ENCODE measurements around the gene SLC25A43.

Gene SLC25A43

DNA sequence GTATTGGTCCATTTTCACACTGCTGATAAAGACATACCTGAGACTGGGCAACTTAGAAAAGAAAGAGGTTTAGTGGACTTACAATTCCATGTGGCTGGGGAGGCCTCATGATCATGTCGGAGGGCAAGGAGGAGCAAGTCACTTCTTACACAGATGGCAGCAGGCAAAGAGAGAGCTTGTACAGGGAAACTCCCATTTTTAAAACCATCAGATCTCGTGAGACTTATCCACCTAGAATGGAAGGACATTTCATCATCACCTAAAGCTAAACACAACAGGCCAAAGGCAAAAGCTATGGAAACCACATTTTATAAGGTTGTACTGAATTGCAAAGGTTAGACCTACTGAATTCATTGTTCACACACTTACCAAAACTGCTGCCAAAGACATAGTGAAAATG is 6.0 kb upstream of the SLC25A43 start:
- Histone ChIP-seq H3K4me2 (ENCODE audit: low read depth, low read length) (no peak overlapping the region), H4K20me1 (ENCODE audit: insufficient read depth, low read length) (no peaks in the 10 kb centered on the region), H3K9me2 (replicated peaks; ENCODE audit: insufficient read depth, low read length) (no peaks in the 10 kb centered on the region), H3K4me3 (ENCODE audit: low read length) (no peak overlapping the region), H3K27me3 (replicated peaks; ENCODE audit: insufficient read depth, low read length) (no peaks in the 10 kb centered on the region), H3F3A (ENCODE audit: insufficient read depth, low read length) (no peaks in the 10 kb centered on the region), H3K9ac (ENCODE audit: low read length) (no peak overlapping the region), H3K79me2 (ENCODE audit: low read length) (no peaks in the 10 kb centered on the region), H2AFZ (ENCODE audit: low read length) (no peak overlapping the region), H3K36me3 (replicated peaks; ENCODE audit: insufficient read depth, low read length) (no peaks in the 10 kb centered on the region), H3K27ac (ENCODE audit: low read length) (no peak overlapping the region), H3K4me1 (ENCODE audit: low read length) (no peaks in the 10 kb centered on the region), H3K9me3 (replicated peaks; ENCODE audit: insufficient read depth, low read length) (no peaks in the 10 kb centered on the region)
- no peak for DNase-seq
- TF ChIP-seq EZH2phosphoT487 (IDR thresholded peaks at IDR 0.05; ENCODE audit: low read length): no peak
- TF ChIP-seq, protein P1, sequence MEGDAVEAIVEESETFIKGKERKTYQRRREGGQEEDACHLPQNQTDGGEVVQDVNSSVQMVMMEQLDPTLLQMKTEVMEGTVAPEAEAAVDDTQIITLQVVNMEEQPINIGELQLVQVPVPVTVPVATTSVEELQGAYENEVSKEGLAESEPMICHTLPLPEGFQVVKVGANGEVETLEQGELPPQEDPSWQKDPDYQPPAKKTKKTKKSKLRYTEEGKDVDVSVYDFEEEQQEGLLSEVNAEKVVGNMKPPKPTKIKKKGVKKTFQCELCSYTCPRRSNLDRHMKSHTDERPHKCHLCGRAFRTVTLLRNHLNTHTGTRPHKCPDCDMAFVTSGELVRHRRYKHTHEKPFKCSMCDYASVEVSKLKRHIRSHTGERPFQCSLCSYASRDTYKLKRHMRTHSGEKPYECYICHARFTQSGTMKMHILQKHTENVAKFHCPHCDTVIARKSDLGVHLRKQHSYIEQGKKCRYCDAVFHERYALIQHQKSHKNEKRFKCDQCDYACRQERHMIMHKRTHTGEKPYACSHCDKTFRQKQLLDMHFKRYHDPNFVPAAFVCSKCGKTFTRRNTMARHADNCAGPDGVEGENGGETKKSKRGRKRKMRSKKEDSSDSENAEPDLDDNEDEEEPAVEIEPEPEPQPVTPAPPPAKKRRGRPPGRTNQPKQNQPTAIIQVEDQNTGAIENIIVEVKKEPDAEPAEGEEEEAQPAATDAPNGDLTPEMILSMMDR (IDR thresholded peaks at IDR 0.05; ENCODE audit: low read length): no peak
- TF ChIP-seq EZH2 (optimal IDR thresholded peaks at IDR 0.05; ENCODE audit: low read depth, low read length): no peak

DNA sequence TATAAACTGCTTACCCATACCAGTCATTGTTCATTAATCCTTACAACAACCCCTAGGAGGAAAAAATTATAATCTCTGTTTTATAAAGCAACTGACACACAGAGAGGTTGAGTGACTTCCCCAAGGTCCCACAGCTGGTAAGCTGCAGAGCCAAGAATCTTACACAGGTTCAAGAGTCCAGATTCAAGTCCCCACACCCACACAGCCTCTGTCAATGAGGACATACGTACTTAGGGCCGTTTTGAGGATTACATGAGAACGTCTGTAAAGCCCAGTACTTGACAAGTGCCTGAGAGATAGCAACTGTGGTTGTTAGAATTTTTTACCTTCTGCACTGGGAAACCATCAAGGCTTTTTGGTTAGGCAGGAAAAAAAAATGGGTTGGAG is 556 bp upstream of the SLC25A43 start:
- Histone ChIP-seq H3F3A (ENCODE audit: insufficient read depth, low read length) (no peaks in the 10 kb centered on the region), H3K9me2 (replicated peaks; ENCODE audit: insufficient read depth, low read length) (no peaks in the 10 kb centered on the region), H4K20me1 (ENCODE audit: insufficient read depth, low read length) (no peaks in the 10 kb centered on the region), H3K9ac (ENCODE audit: low read length) (peak overlapping the region; percentile 42; the same call in 1 of the 2 replicates), H3K4me3 (ENCODE audit: low read length) (peak overlapping the region; percentile 60), H2AFZ (ENCODE audit: low read length) (peak overlapping the region; percentile 37), H3K36me3 (replicated peaks; ENCODE audit: insufficient read depth, low read length) (no peaks in the 10 kb centered on the region), H3K27me3 (replicated peaks; ENCODE audit: insufficient read depth, low read length) (no peaks in the 10 kb centered on the region), H3K9me3 (replicated peaks; ENCODE audit: insufficient read depth, low read length) (no peaks in the 10 kb centered on the region), H3K79me2 (ENCODE audit: low read length) (no peaks in the 10 kb centered on the region), H3K27ac (ENCODE audit: low read length) (no peak overlapping the region), H3K4me1 (ENCODE audit: low read length) (no peaks in the 10 kb centered on the region), H3K4me2 (ENCODE audit: low read depth, low read length) (peak overlapping the region; percentile 31)
- TF ChIP-seq EZH2phosphoT487 (IDR thresholded peaks at IDR 0.05; ENCODE audit: low read length) (no peak), EZH2 (optimal IDR thresholded peaks at IDR 0.05; ENCODE audit: low read depth, low read length) (no peak)
- TF ChIP-seq, protein P1 (IDR thresholded peaks at IDR 0.05; ENCODE audit: low read length): no peak
- no peak for DNase-seq

DNA sequence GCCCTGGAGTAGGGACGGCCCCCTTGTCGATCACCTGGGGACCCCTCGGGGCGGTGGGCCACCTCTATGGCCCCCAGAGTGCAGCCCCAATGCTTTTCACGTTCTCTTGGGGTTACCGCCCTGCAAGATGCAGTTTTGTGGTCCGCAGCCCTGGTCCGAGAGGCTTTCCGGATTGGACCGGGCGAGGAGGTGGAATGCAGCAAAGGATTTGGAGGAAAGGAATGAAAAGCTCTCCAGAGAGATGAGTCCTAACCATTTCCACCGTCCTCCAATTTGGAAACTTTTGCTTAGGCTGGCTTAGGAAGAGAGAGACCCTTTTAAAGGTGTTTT is 601 bp downstream of the SLC25A43 start:
- DNase-seq: no peak
- Histone ChIP-seq H3K4me1 (ENCODE audit: low read length) (no peaks in the 10 kb centered on the region), H3K79me2 (ENCODE audit: low read length) (no peaks in the 10 kb centered on the region), H3K4me3 (ENCODE audit: low read length) (peak overlapping the region; percentile 60; the same call in 1 of the 2 replicates), H4K20me1 (ENCODE audit: insufficient read depth, low read length) (no peaks in the 10 kb centered on the region), H2AFZ (ENCODE audit: low read length) (peak overlapping the region; percentile 54; the same call in 1 of the 2 replicates), H3K4me2 (ENCODE audit: low read depth, low read length) (peak overlapping the region; percentile 31; the same call in 1 of the 2 replicates), H3K9me2 (replicated peaks; ENCODE audit: insufficient read depth, low read length) (no peaks in the 10 kb centered on the region), H3F3A (ENCODE audit: insufficient read depth, low read length) (no peaks in the 10 kb centered on the region), H3K27me3 (replicated peaks; ENCODE audit: insufficient read depth, low read length) (no peaks in the 10 kb centered on the region), H3K9me3 (replicated peaks; ENCODE audit: insufficient read depth, low read length) (no peaks in the 10 kb centered on the region), H3K9ac (ENCODE audit: low read length) (peak overlapping the region; percentile 47; the same call in 1 of the 2 replicates), H3K36me3 (replicated peaks; ENCODE audit: insufficient read depth, low read length) (no peaks in the 10 kb centered on the region), H3K27ac (ENCODE audit: low read length) (no peak overlapping the region)
- TF ChIP-seq EZH2 (optimal IDR thresholded peaks at IDR 0.05; ENCODE audit: low read depth, low read length): no peak
- TF ChIP-seq, protein P1 (IDR thresholded peaks at IDR 0.05; ENCODE audit: low read length): no peak
- no peak for TF ChIP-seq EZH2phosphoT487 (IDR thresholded peaks at IDR 0.05; ENCODE audit: low read length)

Measured in MM.1S (cell line).